GM23248 (cell line): ENCODE measurements around the gene NTHL1. TPM values are rescaled to one million over a fixed set of nuclear protein-coding genes. Genes with fewer than 3 reads are reported as not detected.

Experiments used
- DNase-seq: peaks from one replicate; pipeline ENCODE4 v3.0.0-alpha.2; 2015
- H2AFZ ChIP-seq: fragments of 200-600 bp; sonication (generic); 2 replicates; pipeline ENCODE4 v1.6.1; 2016; ENCODE audit warnings: antibody characterized with exemption
- H3F3A ChIP-seq: fragments of 200-600 bp; sonication (generic); 2 replicates; pipeline ENCODE4 v1.6.1; 2016; ENCODE audit warnings: mild to moderate bottlenecking, antibody characterized with exemption, mixed run types; ENCODE audit not compliant: insufficient read depth
- H3K27ac ChIP-seq: fragments of 200-600 bp; sonication (generic); 2 replicates; pipeline ENCODE4 v1.5.1; 2016; ENCODE audit warnings: mild to moderate bottlenecking
- H3K27me3 ChIP-seq: fragments of 200-600 bp; sonication (generic); replicated peaks from 2 replicates; pipeline ENCODE4 v1.6.1; 2016; ENCODE audit warnings: mild to moderate bottlenecking; ENCODE audit not compliant: insufficient read depth
- H3K36me3 ChIP-seq: fragments of 200-600 bp; sonication (generic); 2 replicates; pipeline ENCODE4 v1.6.1; 2016; ENCODE audit warnings: low read depth, mild to moderate bottlenecking
- H3K4me1 ChIP-seq: fragments of 200-600 bp; sonication (generic); 2 replicates; pipeline ENCODE4 v1.6.1; 2016; ENCODE audit warnings: mild to moderate bottlenecking; ENCODE audit not compliant: insufficient read depth
- H3K4me2 ChIP-seq: fragments of 200-600 bp; sonication (generic); one replicate; pipeline ENCODE4 v1.6.1; 2016; ENCODE audit warnings: mild to moderate bottlenecking; ENCODE audit not compliant: unreplicated experiment
- H3K4me3 ChIP-seq: fragments of 200-600 bp; sonication (generic); 2 replicates; pipeline ENCODE4 v1.5.1; 2016; ENCODE audit warnings: mild to moderate bottlenecking
- H3K79me2 ChIP-seq: fragments of 200-600 bp; sonication (generic); 2 replicates; pipeline ENCODE4 v1.6.1; 2016; ENCODE audit warnings: mild to moderate bottlenecking; ENCODE audit not compliant: insufficient read depth
- H3K9ac ChIP-seq: fragments of 200-600 bp; sonication (generic); 2 replicates; pipeline ENCODE4 v1.6.1; 2016; ENCODE audit warnings: mild to moderate bottlenecking
- H3K9me2 ChIP-seq: fragments of 200-600 bp; sonication (generic); 2 replicates; pipeline ENCODE4 v1.6.1; 2016; ENCODE audit warnings: mixed run types, mild to moderate bottlenecking, moderate library complexity; ENCODE audit not compliant: insufficient read depth
- H3K9me3 ChIP-seq: fragments of 200-600 bp; sonication (generic); one replicate; pipeline ENCODE4 v1.6.1; 2017; ENCODE audit warnings: low read depth
- H4K20me1 ChIP-seq: fragments of 200-600 bp; sonication (generic); 2 replicates; pipeline ENCODE4 v1.6.0; 2016; ENCODE audit not compliant: insufficient read depth
- EZH2 ChIP-seq: fragments of 200-600 bp; sonication (generic); IDR thresholded peaks from 2 replicates; pipeline ENCODE4 v1.6.1; 2018; ENCODE audit warnings: antibody characterized with exemption, mild to moderate bottlenecking; ENCODE audit not compliant: insufficient read depth, poor library complexity, severe bottlenecking
- EZH2phosphoT487 ChIP-seq: fragments of 200-600 bp; sonication (generic); IDR thresholded peaks from 2 replicates; pipeline ENCODE4 v1.6.1; 2018; ENCODE audit warnings: antibody characterized with exemption, moderate library complexity, mild to moderate bottlenecking, low read depth; ENCODE audit not compliant: insufficient read depth
- WGBS, 2 experiments: methylation state at CpG; one replicate each; pipeline ENCODE4 v1.1.6; 2015 to 2017; ENCODE audit warnings: low lambda C conversion rate in 2 of 2, low coverage in 1 of 2; ENCODE audit errors: missing lambda C conversion rate in 2 of 2; 5-methylcytosine and 5-hydroxymethylcytosine counted together
- in situ Hi-C: fragments of 300-500 bp; cut with MboI; formaldehyde crosslinking; loops from 2 replicates; pipeline ENCODE4 v1.15.0; 2020
- polyA plus RNA-seq: library from polyadenylated mRNA; unstranded; fragments of >200 nt; fragmentation: Nextera tagmentation; extraction: Ambion mirVana; gene quantifications from 2 replicates; pipeline ENCODE4 v1.2.1, GENCODE V29; 2016
- total RNA-seq: library from RNA; depleted of rRNA; stranded (reverse); fragments of >200 nt; shearing (Covaris generic); gene quantifications from 2 replicates; pipeline ENCODE4 v1.2.3, GENCODE V29; 2014

NTHL1 gene
- total and polyA plus RNA-seq, 2 experiments from 2014 or later = 20.3 to 22.8 TPM

DNA sequence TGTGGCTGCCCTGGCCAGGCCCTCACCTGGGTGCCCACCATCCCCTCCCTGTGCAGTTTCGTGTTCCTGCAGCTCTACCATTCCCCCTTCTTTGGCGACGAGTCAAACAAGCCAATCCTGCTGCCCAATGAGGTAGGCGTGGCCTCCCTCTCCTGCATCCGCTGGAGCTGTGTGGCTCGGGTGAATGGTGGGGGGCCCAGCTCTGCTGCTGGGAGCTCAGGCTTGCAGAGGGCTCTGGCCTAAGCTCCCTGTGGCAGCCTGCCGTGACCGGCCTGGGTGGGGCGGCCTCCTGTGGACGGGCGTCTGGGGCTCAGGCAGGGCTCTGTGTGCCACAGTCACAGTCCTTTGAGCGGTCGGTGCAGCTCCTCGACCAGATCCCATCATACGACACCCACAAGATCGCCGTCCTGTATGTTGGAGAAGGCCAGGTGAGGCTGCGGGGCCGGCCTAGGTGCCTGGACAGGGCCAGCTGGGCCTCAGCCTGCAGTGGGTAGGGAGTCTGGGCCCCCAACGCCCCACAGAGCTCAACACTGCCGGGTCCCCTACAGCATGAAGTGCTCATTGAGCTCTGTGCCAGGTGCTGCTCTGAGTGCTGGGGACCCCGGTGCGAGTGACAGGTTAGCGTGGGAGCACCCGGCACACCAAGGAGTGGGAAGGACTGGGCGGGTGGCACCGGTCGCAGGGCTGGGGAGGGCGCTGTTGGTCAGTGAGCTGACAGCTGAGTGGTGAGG is 37.4 kb upstream of the NTHL1 start:
- Histone ChIP-seq H3K4me2 (no peak overlapping the region), H3K4me3 (no peak overlapping the region), H3K27ac (no peak overlapping the region), H3K9ac (no peak overlapping the region), H3K79me2 (no peaks in the 10 kb centered on the region), H3K9me3 (no peaks in the 10 kb centered on the region), H3K27me3 (no peaks in the 10 kb centered on the region), H3K36me3 (peaks cover under 1% of the 10 kb centered on the region; the same call in 1 of the 2 replicates), H2AFZ (no peak overlapping the region), H3K4me1 (no peaks in the 10 kb centered on the region), H3K9me2 (no peaks in the 10 kb centered on the region), H4K20me1 (no peaks in the 10 kb centered on the region), H3F3A (0 out of 2 replicates have a peak, but pooled peaks cover 10% of the 10 kb centered on the region)
- TF ChIP-seq EZH2phosphoT487 (no peak), EZH2 (no peak)
- DNase-seq = no peak
- 86 to 92% methylated on average over 24 to 26 of the region's 29 CpGs for WGBS, 2 experiments
- in situ Hi-C loops = no loop called here

DNA sequence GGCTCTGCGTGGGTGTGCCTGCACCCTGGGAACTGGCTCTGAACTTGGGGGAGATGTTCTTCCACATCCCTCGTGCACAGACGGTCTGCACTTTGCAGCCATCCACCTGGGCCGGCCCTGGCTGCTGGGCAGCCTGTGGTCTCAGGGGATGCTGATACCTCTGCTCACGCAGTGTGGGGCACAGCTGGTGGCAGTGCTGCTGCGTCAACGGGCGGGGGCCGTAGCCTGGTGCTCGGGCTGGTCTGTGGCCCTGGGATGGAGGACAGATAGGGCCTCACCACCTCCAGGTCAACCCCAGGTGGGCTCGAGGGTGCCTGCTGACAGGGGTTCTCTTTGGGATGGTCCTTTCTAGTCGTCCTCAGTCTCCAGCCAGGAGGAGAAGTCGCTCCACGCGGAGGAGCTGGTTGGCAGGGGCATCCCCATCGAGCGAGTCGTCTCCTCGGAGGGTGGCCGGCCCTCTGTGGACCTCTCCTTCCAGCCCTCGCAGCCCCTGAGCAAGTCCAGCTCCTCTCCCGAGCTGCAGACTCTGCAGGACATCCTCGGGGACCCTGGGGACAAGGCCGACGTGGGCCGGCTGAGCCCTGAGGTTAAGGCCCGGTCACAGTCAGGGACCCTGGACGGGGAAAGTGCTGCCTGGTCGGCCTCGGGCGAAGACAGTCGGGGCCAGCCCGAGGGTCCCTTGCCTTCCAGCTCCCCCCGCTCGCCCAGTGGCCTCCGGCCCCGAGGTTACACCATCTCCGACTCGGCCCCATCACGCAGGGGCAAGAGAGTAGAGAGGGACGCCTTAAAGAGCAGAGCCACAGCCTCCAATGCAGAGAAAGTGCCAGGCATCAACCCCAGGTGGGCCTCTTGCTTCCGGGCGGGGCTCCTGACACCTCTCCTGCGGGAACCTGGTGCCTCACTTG is 36.5 kb upstream of the NTHL1 start:
- H3K36me3 ChIP-seq = no peaks in the 10 kb centered on the region; the same call in 1 of the 2 replicates
- in situ Hi-C loops = no loop called here
- 93% methylated on average over 34 to 44 of the region's 44 CpGs for WGBS, 2 experiments

DNA sequence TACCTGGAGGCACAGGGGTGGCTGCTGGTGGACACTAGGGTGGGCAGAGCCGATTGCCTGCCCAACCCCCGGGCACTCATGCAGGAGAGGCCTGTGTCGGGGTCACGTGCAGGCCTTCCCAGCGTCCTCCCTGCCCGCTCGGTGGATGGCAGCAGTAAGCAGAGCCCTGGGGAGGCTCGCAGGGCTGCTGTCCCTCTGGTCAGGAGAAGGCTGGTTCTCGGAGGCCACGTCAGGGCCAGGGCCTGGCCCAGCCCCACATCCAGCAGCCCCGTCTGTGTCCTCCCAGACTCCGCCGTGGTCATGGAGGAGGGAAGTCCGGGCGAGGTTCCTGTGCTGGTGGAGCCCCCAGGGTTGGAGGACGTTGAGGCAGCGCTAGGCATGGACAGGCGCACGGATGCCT is 35.8 kb upstream of the NTHL1 start:
- Histone ChIP-seq H3K4me3 (no peak overlapping the region), H3K4me1 (no peaks in the 10 kb centered on the region), H3K9ac (no peak overlapping the region), H4K20me1 (no peaks in the 10 kb centered on the region), H3K79me2 (no peaks in the 10 kb centered on the region), H3K4me2 (no peak overlapping the region), H3K36me3 (no peaks in the 10 kb centered on the region; the same call in 1 of the 2 replicates), H3K27me3 (no peaks in the 10 kb centered on the region), H3K9me3 (no peaks in the 10 kb centered on the region), H3K27ac (no peak overlapping the region), H2AFZ (no peak overlapping the region), H3K9me2 (no peaks in the 10 kb centered on the region), H3F3A (0 out of 2 replicates have a peak, but pooled peaks cover 1% of the 10 kb centered on the region)
- WGBS, 2 experiments = 85 to 87% methylated on average over 16 to 18 of the region's 19 CpGs
- TF ChIP-seq EZH2 = no peak
- TF ChIP-seq EZH2phosphoT487 = no peak
- DNase-seq = no peak
- in situ Hi-C loops = no loop called here

More for the DNA sequence above, 36.5 kb upstream of the NTHL1 start:
- Histone ChIP-seq H3K4me2 (no peak overlapping the region), H3K27ac (no peak overlapping the region), H3K9me2 (no peaks in the 10 kb centered on the region), H3F3A (0 out of 2 replicates have a peak, but pooled peaks cover 8% of the 10 kb centered on the region), H3K79me2 (no peaks in the 10 kb centered on the region), H3K27me3 (no peaks in the 10 kb centered on the region), H3K9ac (no peak overlapping the region), H3K9me3 (no peaks in the 10 kb centered on the region), H4K20me1 (no peaks in the 10 kb centered on the region), H2AFZ (no peak overlapping the region), H3K4me1 (no peaks in the 10 kb centered on the region), H3K4me3 (no peak overlapping the region)
- DNase-seq = no peak
- TF ChIP-seq EZH2 = no peak
- no peak for TF ChIP-seq EZH2phosphoT487

DNA sequence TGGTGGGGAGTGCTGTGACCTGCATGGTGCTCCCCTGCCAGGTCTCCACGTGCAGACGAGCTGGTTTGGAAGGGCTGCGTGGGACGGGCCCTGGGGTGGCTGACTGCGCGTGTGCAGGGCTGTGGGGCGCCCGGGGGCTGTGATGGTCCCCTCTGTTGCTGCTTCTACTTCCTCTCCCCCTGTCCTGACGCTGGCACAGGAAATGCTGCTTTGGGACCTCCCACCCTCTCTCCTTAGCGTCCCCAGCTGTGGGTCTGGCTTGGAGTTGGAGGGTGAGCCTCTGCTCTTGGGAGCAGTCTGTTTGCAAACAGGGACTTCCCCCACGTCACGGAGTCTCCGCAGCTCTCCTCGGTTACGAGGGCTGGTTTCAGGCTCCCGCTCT is 35.3 kb upstream of the NTHL1 start:
- no peaks in the 10 kb centered on the region for H4K20me1 ChIP-seq
- TF ChIP-seq EZH2 (no peak), EZH2phosphoT487 (no peak)
- H3K4me3 ChIP-seq = no peak overlapping the region
- H2AFZ ChIP-seq = no peak overlapping the region
- H3K4me1 ChIP-seq = no peaks in the 10 kb centered on the region
- no peaks in the 10 kb centered on the region for H3K9me3 ChIP-seq
- WGBS, 2 experiments = 74 to 76% methylated on average over 11 to 14 of the region's 16 CpGs
- H3K36me3 ChIP-seq = no peaks in the 10 kb centered on the region
- no peak overlapping the region for H3K4me2 ChIP-seq
- H3K79me2 ChIP-seq = no peaks in the 10 kb centered on the region
- H3K9me2 ChIP-seq = no peaks in the 10 kb centered on the region
- in situ Hi-C loops = no loop called here
- H3K27ac ChIP-seq = no peak overlapping the region
- no peaks in the 10 kb centered on the region for H3F3A ChIP-seq
- H3K27me3 ChIP-seq = no peaks in the 10 kb centered on the region
- DNase-seq = no peak
- H3K9ac ChIP-seq = no peak overlapping the region
